H1 (cell line): ENCODE measurements around the gene NOL4L.

Experiments used
- CHD2 ChIP-seq: IDR thresholded peaks from 2 replicates; pipeline ENCODE4 v1.6.1; 2012; ENCODE audit warnings: low read length, improper control_type of control experiment
- EZH2 ChIP-seq: fragments of 200-600 bp; sonication (generic); IDR thresholded peaks from 2 replicates; pipeline ENCODE4 v1.7.1; 2012; ENCODE audit warnings: low read depth, mild to moderate bottlenecking, moderate library complexity, low read length, inconsistent platforms; ENCODE audit not compliant: severe bottlenecking
- GABPA ChIP-seq: IDR thresholded peaks from 2 replicates; pipeline ENCODE4 v1.6.1; 2011; ENCODE audit warnings: mild to moderate bottlenecking, low read length, moderate library complexity, borderline replicate concordance; ENCODE audit not compliant: insufficient read depth
- GTF2F1 ChIP-seq: IDR thresholded peaks from 2 replicates; pipeline ENCODE4 v1.6.1; 2012; ENCODE audit warnings: low read depth, low read length, improper control_type of control experiment, borderline replicate concordance
- HDAC6 ChIP-seq: IDR thresholded peaks from one replicate; pipeline ENCODE4 v1.7.1; 2012; ENCODE audit warnings: low read depth, mild to moderate bottlenecking, inconsistent platforms, low read length, moderate library complexity
- JUN ChIP-seq: IDR thresholded peaks from 2 replicates; pipeline ENCODE4 v1.6.1; 2011; ENCODE audit warnings: low read depth, mild to moderate bottlenecking, improper control_type of control experiment, low read length
- MAFK ChIP-seq: IDR thresholded peaks from 2 replicates; pipeline ENCODE4 v1.6.1; 2012; ENCODE audit warnings: low read depth, mild to moderate bottlenecking, improper control_type of control experiment, low read length
- POLR2A ChIP-seq, 2 experiments: IDR thresholded peaks; 1 replicate in 1 of 2; 2 replicates in 1 of 2; pipeline ENCODE4 v1.6.1; 2011; ENCODE audit warnings: low read depth in 2 of 2, low read length in 2 of 2, mild to moderate bottlenecking in 2 of 2; ENCODE audit errors: control extremely low read depth in 1 of 2
- POLR2AphosphoS5 ChIP-seq: IDR thresholded peaks from 2 replicates; pipeline ENCODE4 v1.6.1; 2011; ENCODE audit warnings: low read depth, low read length
- RAD21 ChIP-seq, 2 experiments: IDR thresholded peaks in 1 of 2; conservative IDR thresholded peaks in 1 of 2; 2 replicates each; pipeline ENCODE4 v1.6.1; 2011; ENCODE audit warnings: low read depth in 2 of 2, low read length in 2 of 2, improper control_type of control experiment in 1 of 2, inconsistent platforms in 1 of 2, mild to moderate bottlenecking in 1 of 2, moderate library complexity in 1 of 2
- TAF1 ChIP-seq: IDR thresholded peaks from 2 replicates; pipeline ENCODE4 v1.6.1; 2011; ENCODE audit warnings: mild to moderate bottlenecking, low read depth, low read length
- YY1 ChIP-seq: IDR thresholded peaks from 2 replicates; pipeline ENCODE4 v1.6.1; 2011; ENCODE audit warnings: low read depth, mild to moderate bottlenecking, low read length
- TF ChIP-seq, protein P1 (sequence below), 3 experiments: IDR thresholded peaks; 1 replicate in 2 of 3; 2 replicates in 1 of 3; pipeline versions ENCODE4 v1.5.1 to v1.6.1; 2011; ENCODE audit warnings: low read length in 3 of 3, mild to moderate bottlenecking in 3 of 3, inconsistent platforms in 2 of 3, low read depth in 1 of 3, moderate library complexity in 1 of 3; ENCODE audit not compliant: insufficient read depth in 1 of 3; ENCODE audit errors: control extremely low read depth in 1 of 3
- TF ChIP-seq, protein P2 (sequence below): IDR thresholded peaks from 2 replicates; pipeline ENCODE4 v1.6.1; 2011; ENCODE audit warnings: low read depth, mild to moderate bottlenecking, low read length; ENCODE audit not compliant: insufficient read depth

GRCh38 chr20:32611286-32611685 lies 26.2 kb upstream of the NOL4L start:
- TF ChIP-seq EZH2 (no peak), POLR2AphosphoS5 (no peak), RAD21 (IDR thresholded peaks at IDR 0.05 in 1 of 2, conservative IDR thresholded peaks at IDR 0.05 in 1 of 2; ENCODE audit: low read depth in 2 of 2, low read length in 2 of 2) (no peak), GTF2F1 (no peak), TAF1 (no peak), POLR2A (IDR thresholded peaks at IDR 0.05; ENCODE audit: control extremely low read depth in 1 of 2, low read depth in 2 of 2, low read length in 2 of 2) (no peak), GABPA (no peak), CHD2 (no peak), YY1 (no peak), JUN (no peak), HDAC6 (no peak), MAFK (no peak)
- TF ChIP-seq, protein P1, sequence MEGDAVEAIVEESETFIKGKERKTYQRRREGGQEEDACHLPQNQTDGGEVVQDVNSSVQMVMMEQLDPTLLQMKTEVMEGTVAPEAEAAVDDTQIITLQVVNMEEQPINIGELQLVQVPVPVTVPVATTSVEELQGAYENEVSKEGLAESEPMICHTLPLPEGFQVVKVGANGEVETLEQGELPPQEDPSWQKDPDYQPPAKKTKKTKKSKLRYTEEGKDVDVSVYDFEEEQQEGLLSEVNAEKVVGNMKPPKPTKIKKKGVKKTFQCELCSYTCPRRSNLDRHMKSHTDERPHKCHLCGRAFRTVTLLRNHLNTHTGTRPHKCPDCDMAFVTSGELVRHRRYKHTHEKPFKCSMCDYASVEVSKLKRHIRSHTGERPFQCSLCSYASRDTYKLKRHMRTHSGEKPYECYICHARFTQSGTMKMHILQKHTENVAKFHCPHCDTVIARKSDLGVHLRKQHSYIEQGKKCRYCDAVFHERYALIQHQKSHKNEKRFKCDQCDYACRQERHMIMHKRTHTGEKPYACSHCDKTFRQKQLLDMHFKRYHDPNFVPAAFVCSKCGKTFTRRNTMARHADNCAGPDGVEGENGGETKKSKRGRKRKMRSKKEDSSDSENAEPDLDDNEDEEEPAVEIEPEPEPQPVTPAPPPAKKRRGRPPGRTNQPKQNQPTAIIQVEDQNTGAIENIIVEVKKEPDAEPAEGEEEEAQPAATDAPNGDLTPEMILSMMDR (IDR thresholded peaks at IDR 0.05; ENCODE audit: control extremely low read depth in 1 of 3, insufficient read depth in 1 of 3, low read depth in 1 of 3, low read length in 3 of 3), result no peak
- TF ChIP-seq, protein P2, sequence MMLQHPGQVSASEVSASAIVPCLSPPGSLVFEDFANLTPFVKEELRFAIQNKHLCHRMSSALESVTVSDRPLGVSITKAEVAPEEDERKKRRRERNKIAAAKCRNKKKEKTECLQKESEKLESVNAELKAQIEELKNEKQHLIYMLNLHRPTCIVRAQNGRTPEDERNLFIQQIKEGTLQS, result no peak
